H9 (cell line): ENCODE results near the gene GCLC. TPM values are rescaled to one million over a fixed set of nuclear protein-coding genes. Genes with fewer than 3 reads are reported as not detected.

ENCODE experiments used
- DNase-seq: peaks from one replicate; pipeline ENCODE4 v3.0.0-alpha.2; 2017
- H2AFZ ChIP-seq: one replicate; pipeline ENCODE4 v1.6.1; 2013; ENCODE audit warnings: mild to moderate bottlenecking, low read length, control low read depth, moderate library complexity
- H2AK5ac ChIP-seq: 2 replicates; pipeline ENCODE4 v1.6.1; 2013; ENCODE audit warnings: low read length, control low read depth, mixed read lengths; ENCODE audit not compliant: insufficient read length
- H2BK120ac ChIP-seq: one replicate; pipeline ENCODE4 v1.6.1; 2013; ENCODE audit warnings: low read depth, mild to moderate bottlenecking, low read length, control low read depth, inconsistent platforms; ENCODE audit not compliant: poor library complexity, severe bottlenecking
- H2BK12ac ChIP-seq: 2 replicates; pipeline ENCODE4 v1.6.1; 2013; ENCODE audit warnings: low read length, control low read depth, mixed read lengths, low read depth; ENCODE audit not compliant: insufficient read length
- H2BK15ac ChIP-seq: 2 replicates; pipeline ENCODE4 v1.6.1; 2013; ENCODE audit warnings: low read depth, low read length, control low read depth
- H2BK20ac ChIP-seq: one replicate; pipeline ENCODE4 v1.6.1; 2013; ENCODE audit warnings: low read depth, mild to moderate bottlenecking, low read length, control low read depth, inconsistent platforms; ENCODE audit not compliant: poor library complexity, severe bottlenecking
- H2BK5ac ChIP-seq: 2 replicates; pipeline ENCODE4 v1.6.1; 2013; ENCODE audit warnings: low read length, control low read depth, mixed read lengths; ENCODE audit not compliant: insufficient read length
- H3K14ac ChIP-seq: 2 replicates; pipeline ENCODE4 v1.6.1; 2013; ENCODE audit warnings: low read length, control low read depth; ENCODE audit not compliant: insufficient read depth
- H3K18ac ChIP-seq: 2 replicates; pipeline ENCODE4 v1.6.1; 2013; ENCODE audit warnings: low read depth, mild to moderate bottlenecking, mixed read lengths, low read length, control low read depth; ENCODE audit not compliant: insufficient read length
- H3K23ac ChIP-seq: 2 replicates; pipeline ENCODE4 v1.6.1; 2013; ENCODE audit warnings: low read length, control low read depth, mixed read lengths, low read depth; ENCODE audit not compliant: insufficient read length
- H3K23me2 ChIP-seq: 2 replicates; pipeline ENCODE4 v1.6.1; 2013; ENCODE audit warnings: low read depth, mild to moderate bottlenecking, mixed read lengths, low read length, control low read depth; ENCODE audit not compliant: insufficient read length, poor library complexity, severe bottlenecking
- H3K27ac ChIP-seq: 2 replicates; pipeline ENCODE4 v1.5.1; 2013; ENCODE audit warnings: low read length, control low read depth, mixed read lengths, low read depth; ENCODE audit not compliant: insufficient read length
- H3K27me3 ChIP-seq: 2 replicates; pipeline ENCODE4 v1.6.1; 2013; ENCODE audit warnings: low read length, control low read depth, inconsistent platforms; ENCODE audit not compliant: insufficient read depth
- H3K4ac ChIP-seq: 2 replicates; pipeline ENCODE4 v1.6.1; 2013; ENCODE audit warnings: low read depth, mild to moderate bottlenecking, control low read depth, inconsistent platforms, low read length, moderate library complexity
- H3K4me1 ChIP-seq: 2 replicates; pipeline ENCODE4 v1.6.1; 2013; ENCODE audit warnings: low read length, control low read depth, inconsistent platforms; ENCODE audit not compliant: insufficient read depth
- H3K4me2 ChIP-seq: 2 replicates; pipeline ENCODE4 v1.6.1; 2013; ENCODE audit warnings: low read length, control low read depth, mixed read lengths; ENCODE audit not compliant: insufficient read length, insufficient read depth
- H3K56ac ChIP-seq: 2 replicates; pipeline ENCODE4 v1.6.1; 2013; ENCODE audit warnings: low read depth, mild to moderate bottlenecking, mixed read lengths, low read length, control low read depth; ENCODE audit not compliant: insufficient read length
- H3K79me1 ChIP-seq: 2 replicates; pipeline ENCODE4 v1.6.1; 2013; ENCODE audit warnings: low read depth, mild to moderate bottlenecking, moderate library complexity, low read length, control low read depth, inconsistent platforms; ENCODE audit not compliant: insufficient read depth, poor library complexity, severe bottlenecking
- H3K79me2 ChIP-seq: 2 replicates; pipeline ENCODE4 v1.6.1; 2013; ENCODE audit warnings: low read length, control low read depth, inconsistent platforms; ENCODE audit not compliant: insufficient read depth
- H3K9ac ChIP-seq: 2 replicates; pipeline ENCODE4 v1.6.1; 2013; ENCODE audit warnings: low read length, control low read depth, mixed read lengths; ENCODE audit not compliant: insufficient read length; ENCODE audit errors: extremely low read depth
- H3K9me3 ChIP-seq: one replicate; pipeline ENCODE4 v1.6.1; 2013; ENCODE audit warnings: low read depth, low read length, inconsistent platforms; ENCODE audit not compliant: control insufficient read depth
- H3T11ph ChIP-seq: one replicate; pipeline ENCODE4 v1.6.1; 2013; ENCODE audit warnings: mild to moderate bottlenecking, low read length, control low read depth, inconsistent platforms
- H4K20me1 ChIP-seq: one replicate; pipeline ENCODE4 v1.6.1; 2013; ENCODE audit not compliant: control insufficient read depth, insufficient read length, insufficient read depth
- H4K5ac ChIP-seq: 2 replicates; pipeline ENCODE4 v1.6.1; 2013; ENCODE audit warnings: low read depth, mild to moderate bottlenecking, mixed read lengths, low read length, control low read depth; ENCODE audit not compliant: insufficient read length
- H4K8ac ChIP-seq: replicated peaks from 2 replicates; pipeline ENCODE4 v1.6.1; 2013; ENCODE audit warnings: low read length, control low read depth, mixed read lengths, low read depth; ENCODE audit not compliant: insufficient read length
- H4K91ac ChIP-seq: 2 replicates; pipeline ENCODE4 v1.6.1; 2013; ENCODE audit warnings: low read depth, mild to moderate bottlenecking, moderate library complexity, mixed read lengths, low read length, control low read depth; ENCODE audit not compliant: insufficient read length
- H3K27ac Mint-ChIP-seq, 3 experiments: 2 replicates in 2 of 3; 3 replicates in 1 of 3; pipeline ENCODE4 v1.8.0; 2020 to 2021; ENCODE audit warnings: mixed read lengths in 3 of 3, mild to moderate bottlenecking in 1 of 3, moderate library complexity in 1 of 3
- H3K27me3 Mint-ChIP-seq: 2 replicates; pipeline ENCODE4 v1.8.0; 2021; ENCODE audit warnings: low read depth, mild to moderate bottlenecking, moderate library complexity, mixed read lengths
- H3K36me3 Mint-ChIP-seq, 3 experiments: 2 replicates in 2 of 3; 3 replicates in 1 of 3; pipeline ENCODE4 v1.8.0; 2020 to 2021; ENCODE audit warnings: low read depth in 3 of 3, mixed read lengths in 3 of 3; ENCODE audit not compliant: insufficient read depth in 1 of 3
- H3K4me1 Mint-ChIP-seq, 2 experiments: 2 replicates each; pipeline ENCODE4 v1.8.0; 2020; ENCODE audit warnings: mixed read lengths in 2 of 2
- H3K4me3 Mint-ChIP-seq, 2 experiments: 2 replicates in 1 of 2; 3 replicates in 1 of 2; pipeline ENCODE4 v1.8.0; 2020 to 2021; ENCODE audit warnings: mild to moderate bottlenecking in 2 of 2, mixed read lengths in 2 of 2, moderate library complexity in 1 of 2
- H3K9me3 Mint-ChIP-seq, 2 experiments: 2 replicates in 1 of 2; 3 replicates in 1 of 2; pipeline ENCODE4 v1.8.0; 2020; ENCODE audit warnings: mild to moderate bottlenecking in 2 of 2, mixed read lengths in 2 of 2, moderate library complexity in 1 of 2
- CTCF ChIP-seq: fragments of 200-600 bp; sonication (generic); conservative IDR thresholded peaks from 3 replicates; pipeline ENCODE4 v1.8.0; 2021; ENCODE audit warnings: antibody characterized with exemption, mild to moderate bottlenecking
- total RNA-seq: library from RNA; stranded (reverse); gene quantifications from 2 replicates; pipeline ENCODE4 v1.2.1, GENCODE V29; 2021

Gene GCLC
- total RNA-seq, 1 experiment from 2014 or later: 55.5 TPM

- Mint-ChIP-seq H3K36me3 (no peaks in the 10 kb centered on the region), H3K4me1 (peaks cover 93% of the 10 kb centered on the region in 2 experiments), H3K9me3 (no peaks in the 10 kb centered on the region), H3K27me3 (no peaks in the 10 kb centered on the region), H3K4me3 (no peak overlapping the region), H3K27ac (no peak overlapping the region; a peak in 1 of 7 replicates)
- Histone ChIP-seq H2AFZ (no peak overlapping the region), H2BK120ac (no peak overlapping the region), H3K9me3 (no peaks in the 10 kb centered on the region), H3K9ac (no peak overlapping the region), H3K4ac (no peak overlapping the region), H3K23ac (no peak overlapping the region), H3K18ac (no peak overlapping the region), H2AK5ac (no peak overlapping the region), H3K23me2 (no peaks in the 10 kb centered on the region), H3K79me2 (peaks cover 1% of the 10 kb centered on the region; the same call in 1 of the 2 replicates), H2BK15ac (no peak overlapping the region), H2BK12ac (no peak overlapping the region), H3K4me1 (peaks cover 21% of the 10 kb centered on the region), H3K4me2 (no peak overlapping the region), H3K56ac (no peak overlapping the region), H3K27ac (no peak overlapping the region), H2BK20ac (no peak overlapping the region), H3K14ac (no peak overlapping the region), H2BK5ac (no peak overlapping the region), H3K79me1 (peaks cover 4% of the 10 kb centered on the region), H4K20me1 (no peaks in the 10 kb centered on the region), H4K91ac (no peak overlapping the region), H3T11ph (no peak overlapping the region), H3K27me3 (no peaks in the 10 kb centered on the region), H4K8ac (no peak overlapping the region), H4K5ac (no peak overlapping the region)
- no peak for DNase-seq
- TF ChIP-seq CTCF: no peak
Measured at GRCh38 chr6:53528107-53528506, 16.8 kb downstream of the GCLC start.
